Keratinocyte (primary cell): ENCODE results near the gene ABCC8. TPM values are rescaled to one million over a fixed set of nuclear protein-coding genes. Genes with fewer than 3 reads are reported as not detected.

Experiments used
- DNase-seq: peaks from one replicate; pipeline ENCODE4 v3.0.0-alpha.2; 2011; ENCODE audit warnings: low read depth, missing footprints, low spot score
- FAIRE-seq: peaks from 2 replicates; lab custom pipeline; 2011; peaks lifted over from hg19 to GRCh38; lab: Jason Lieb, UNC
- H2AFZ ChIP-seq: 2 replicates; pipeline ENCODE4 v1.6.0; 2012; ENCODE audit warnings: low read length, control low read depth, inconsistent platforms; ENCODE audit not compliant: control insufficient read depth
- H3K27ac ChIP-seq: 2 replicates; pipeline ENCODE4 v1.5.1; 2011; ENCODE audit warnings: low read length; ENCODE audit not compliant: control insufficient read depth, insufficient read depth
- H3K27me3 ChIP-seq: 3 replicates; pipeline ENCODE4 v1.6.0; 2011; ENCODE audit warnings: low read length; ENCODE audit not compliant: control insufficient read depth, insufficient read depth; ENCODE audit errors: extremely low read depth
- H3K36me3 ChIP-seq, 2 experiments: 2 replicates in 1 of 2; 3 replicates in 1 of 2; pipeline ENCODE4 v1.5.1; 2011; ENCODE audit warnings: low read length in 2 of 2, mild to moderate bottlenecking in 1 of 2; ENCODE audit not compliant: control insufficient read depth in 2 of 2, insufficient read depth in 2 of 2; ENCODE audit errors: extremely low read depth in 1 of 2
- H3K4me1 ChIP-seq: 3 replicates; pipeline ENCODE4 v1.5.1; 2011; ENCODE audit warnings: low read length; ENCODE audit not compliant: control insufficient read depth, insufficient read depth; ENCODE audit errors: extremely low read depth
- H3K4me2 ChIP-seq: 3 replicates; pipeline ENCODE4 v1.6.0; 2011; ENCODE audit warnings: low read depth, low read length; ENCODE audit not compliant: control insufficient read depth, insufficient read depth; ENCODE audit errors: extremely low read depth
- H3K4me3 ChIP-seq, 3 experiments: fragments of 200-600 bp in 1 of 3; sonication (generic) in 1 of 3; 2 replicates in 2 of 3; 3 replicates in 1 of 3; pipeline ENCODE4 v1.5.1; 2011 to 2016; ENCODE audit warnings: low read length in 3 of 3, mild to moderate bottlenecking in 3 of 3, control low read depth in 2 of 3, inconsistent platforms in 1 of 3, low read depth in 1 of 3, mixed read lengths in 1 of 3, mixed run types in 1 of 3, moderate library complexity in 1 of 3; ENCODE audit not compliant: control insufficient read depth in 2 of 3, insufficient read depth in 2 of 3; ENCODE audit errors: extremely low read depth in 1 of 3
- H3K79me2 ChIP-seq: 2 replicates; pipeline ENCODE4 v1.6.0; 2012; ENCODE audit warnings: low read length; ENCODE audit not compliant: control insufficient read depth, insufficient read depth
- H3K9ac ChIP-seq: 3 replicates; pipeline ENCODE4 v1.6.0; 2011; ENCODE audit warnings: low read length; ENCODE audit not compliant: control insufficient read depth, insufficient read depth; ENCODE audit errors: extremely low read depth
- H3K9me1 ChIP-seq: 3 replicates; pipeline ENCODE4 v1.6.0; 2011; ENCODE audit warnings: low read length; ENCODE audit not compliant: control insufficient read depth, insufficient read depth; ENCODE audit errors: extremely low read depth
- H3K9me3 ChIP-seq: 2 replicates; pipeline ENCODE4 v1.5.1; 2012; ENCODE audit warnings: low read depth, low read length; ENCODE audit not compliant: control insufficient read depth
- H4K20me1 ChIP-seq: 3 replicates; pipeline ENCODE4 v1.6.0; 2011; ENCODE audit warnings: low read length; ENCODE audit not compliant: control insufficient read depth, insufficient read depth; ENCODE audit errors: extremely low read depth
- EZH2 ChIP-seq: IDR thresholded peaks from one replicate; pipeline ENCODE4 v1.6.1; 2012; ENCODE audit warnings: inconsistent platforms, mild to moderate bottlenecking, low read length, moderate library complexity
- dilution Hi-C: fragments of 300-500 bp; cut with MboI; formaldehyde crosslinking; loops from one replicate; pipeline ENCODE4 v1.7.0; 2020; ENCODE audit warnings: low sequenced_read_pairs; ENCODE audit not compliant: extremely low pct_ligation_motif_present
- polyA plus RNA-seq, 5 experiments: library from polyadenylated mRNA; depleted of rRNA in 3 of 5; stranded (reverse) in 3 of 5; stranded (forward) in 1 of 5; unstranded in 1 of 5; fragments of >200 nt; gene quantifications; 1 replicate in 1 of 5; 2 replicates in 3 of 5; 3 replicates in 1 of 5; pipeline versions ENCODE4 v1.2.1 to v1.2.3, GENCODE V29; 2011 to 2012; ENCODE audit warnings: missing spikeins in 2 of 5, low read depth in 1 of 5, low replicate concordance in 1 of 5
- TF ChIP-seq, protein P1 (sequence below), 3 experiments: IDR thresholded peaks in 1 of 3; conservative IDR thresholded peaks in 1 of 3; optimal IDR thresholded peaks in 1 of 3; 2 replicates in 2 of 3; 3 replicates in 1 of 3; pipeline versions ENCODE3 to v1.5.1; 2011; ENCODE audit warnings: low read length in 3 of 3, mild to moderate bottlenecking in 3 of 3, moderate library complexity in 2 of 3, control low read depth in 1 of 3, inconsistent platforms in 1 of 3; ENCODE audit not compliant: insufficient read depth in 2 of 3; ENCODE audit errors: extremely low read depth in 1 of 3

ABCC8 gene
- polyA plus RNA-seq, 1 donor (not counting 4 experiments of a cell fraction or from before 2014, with no cell fraction given), result not detected

DNA sequence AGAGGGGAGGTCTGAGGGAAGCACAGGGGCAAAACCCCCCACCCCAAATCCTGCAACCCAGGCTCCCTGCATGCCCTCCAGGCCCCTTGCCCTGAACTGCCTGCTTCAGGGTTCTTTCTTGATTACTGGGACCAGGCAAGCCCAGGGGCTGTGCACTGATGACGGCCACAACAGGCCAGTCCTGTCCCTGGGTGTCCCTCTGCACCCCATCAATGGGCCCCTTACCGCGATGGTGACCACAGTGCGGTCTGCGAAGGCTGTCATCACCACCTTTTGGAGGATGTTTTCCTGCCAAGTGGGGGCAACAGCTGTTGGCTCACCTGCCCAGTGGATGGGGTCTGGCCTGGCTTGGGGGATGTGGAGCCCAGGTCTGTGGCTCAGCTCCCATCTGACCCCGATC, 83.2 kb downstream of the ABCC8 start:
- H3K4me2 ChIP-seq, result no peak overlapping the region
- H3K4me1 ChIP-seq, result no peaks in the 10 kb centered on the region
- dilution Hi-C loops, result no loop called here
- H3K27me3 ChIP-seq, result peaks cover 6% of the 10 kb centered on the region
- H3K9me3 ChIP-seq, result no peaks in the 10 kb centered on the region
- no peaks in the 10 kb centered on the region for H3K36me3 ChIP-seq
- H3K79me2 ChIP-seq, result no peaks in the 10 kb centered on the region
- H3K27ac ChIP-seq, result no peak overlapping the region
- TF ChIP-seq, protein P1, sequence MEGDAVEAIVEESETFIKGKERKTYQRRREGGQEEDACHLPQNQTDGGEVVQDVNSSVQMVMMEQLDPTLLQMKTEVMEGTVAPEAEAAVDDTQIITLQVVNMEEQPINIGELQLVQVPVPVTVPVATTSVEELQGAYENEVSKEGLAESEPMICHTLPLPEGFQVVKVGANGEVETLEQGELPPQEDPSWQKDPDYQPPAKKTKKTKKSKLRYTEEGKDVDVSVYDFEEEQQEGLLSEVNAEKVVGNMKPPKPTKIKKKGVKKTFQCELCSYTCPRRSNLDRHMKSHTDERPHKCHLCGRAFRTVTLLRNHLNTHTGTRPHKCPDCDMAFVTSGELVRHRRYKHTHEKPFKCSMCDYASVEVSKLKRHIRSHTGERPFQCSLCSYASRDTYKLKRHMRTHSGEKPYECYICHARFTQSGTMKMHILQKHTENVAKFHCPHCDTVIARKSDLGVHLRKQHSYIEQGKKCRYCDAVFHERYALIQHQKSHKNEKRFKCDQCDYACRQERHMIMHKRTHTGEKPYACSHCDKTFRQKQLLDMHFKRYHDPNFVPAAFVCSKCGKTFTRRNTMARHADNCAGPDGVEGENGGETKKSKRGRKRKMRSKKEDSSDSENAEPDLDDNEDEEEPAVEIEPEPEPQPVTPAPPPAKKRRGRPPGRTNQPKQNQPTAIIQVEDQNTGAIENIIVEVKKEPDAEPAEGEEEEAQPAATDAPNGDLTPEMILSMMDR (optimal IDR thresholded peaks at IDR 0.05 in 1 of 3, IDR thresholded peaks at IDR 0.05 in 1 of 3, conservative IDR thresholded peaks at IDR 0.05 in 1 of 3; ENCODE audit: extremely low read depth in 1 of 3, insufficient read depth in 2 of 3, low read length in 3 of 3), result no peak
- no peak overlapping the region for H2AFZ ChIP-seq
- H3K4me3 ChIP-seq, result no peak overlapping the region
- DNase-seq, result no peak
- FAIRE-seq, result no peak
- no peak overlapping the region for H3K9ac ChIP-seq
- H4K20me1 ChIP-seq, result no peaks in the 10 kb centered on the region
- no peaks in the 10 kb centered on the region for H3K9me1 ChIP-seq

DNA sequence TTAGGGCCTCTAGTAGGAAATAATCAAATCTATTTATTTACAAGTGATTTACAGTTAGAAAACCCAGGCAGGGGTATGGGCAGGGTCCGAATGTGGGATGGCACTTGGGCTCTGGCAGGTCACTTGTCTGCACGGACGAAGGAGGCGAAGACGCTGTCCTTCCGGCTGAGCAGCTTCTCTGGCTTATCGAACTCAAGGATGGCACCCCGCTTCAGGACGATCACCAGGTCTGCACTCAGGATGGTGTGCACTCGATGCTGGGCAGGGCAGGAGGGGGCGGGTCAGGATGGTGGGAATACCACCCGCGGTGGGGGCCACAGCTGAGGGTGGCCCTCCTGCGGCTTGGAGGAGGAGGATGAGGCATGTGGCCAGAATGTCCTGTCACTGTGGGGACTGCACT, 83.8 kb downstream of the ABCC8 start:
- TF ChIP-seq, protein P1 (optimal IDR thresholded peaks at IDR 0.05 in 1 of 3, IDR thresholded peaks at IDR 0.05 in 1 of 3, conservative IDR thresholded peaks at IDR 0.05 in 1 of 3; ENCODE audit: extremely low read depth in 1 of 3, insufficient read depth in 2 of 3, low read length in 3 of 3), result no peak
- TF ChIP-seq EZH2, result no peak

More for the DNA sequence above, 83.8 kb downstream of the ABCC8 start:
- Histone ChIP-seq H4K20me1 (no peaks in the 10 kb centered on the region), H3K27me3 (peaks cover 9% of the 10 kb centered on the region), H2AFZ (no peak overlapping the region), H3K9ac (no peak overlapping the region), H3K9me3 (no peaks in the 10 kb centered on the region), H3K4me2 (no peak overlapping the region), H3K4me1 (no peaks in the 10 kb centered on the region), H3K9me1 (no peaks in the 10 kb centered on the region), H3K36me3 (no peaks in the 10 kb centered on the region), H3K79me2 (no peaks in the 10 kb centered on the region), H3K27ac (no peak overlapping the region), H3K4me3 (no peak overlapping the region)
- FAIRE-seq (no peak), DNase-seq (no peak)
- dilution Hi-C loops, result no loop called here
